CD4-positive, alpha-beta T cell treated with Interleukin-4 for 4 hours (primary cell): Measurements from ENCODE around the gene ZDHHC8.
A peak's percentile ranks its signal among the peaks of the same experiment; 100 is the strongest.

ENCODE experiments used
- DNase-seq: peaks from one replicate; pipeline ENCODE4 v3.0.0-alpha.2; 2020

Gene ZDHHC8

GRCh38 chr22:20114506-20115475 is 16.8 kb upstream of the ZDHHC8 start:
- DNase-seq = no peak

GRCh38 chr22:20115691-20116375 is 15.8 kb upstream of the ZDHHC8 start, which contains the start of gene RANBP1:
TSS of gene RANBP1 (plus strand) at chr22:20116104. CDS start at chr22:20116185, 81 bp downstream.
- DNase-seq = no peak

GRCh38 chr22:20116376-20116950 is 15.1 kb upstream of the ZDHHC8 start:
- no peak for DNase-seq

GRCh38 chr22:20116951-20117632 is 14.5 kb upstream of the ZDHHC8 start, which contains the start of gene TRMT2A:
TSS of gene TRMT2A (minus strand) at chr22:20117226. CDS start at chr22:20116906, 320 bp downstream.
- peak; percentile 98 for DNase-seq

- peak; percentile 34 for DNase-seq
Measured at GRCh38 chr22:20117633-20118299, 13.8 kb upstream of the ZDHHC8 start.

GRCh38 chr22:20118300-20119020 is 13.1 kb upstream of the ZDHHC8 start:
- DNase-seq = no peak

GRCh38 chr22:20121856-20122415 is 9.7 kb upstream of the ZDHHC8 start:
- DNase-seq = no peak

- DNase-seq = no peak
Measured at GRCh38 chr22:20123366-20124082, 8.1 kb upstream of the ZDHHC8 start.

GRCh38 chr22:20124083-20124787 is 7.4 kb upstream of the ZDHHC8 start:
- no peak for DNase-seq

GRCh38 chr22:20125201-20126174 is 6.1 kb upstream of the ZDHHC8 start:
- no peak for DNase-seq

GRCh38 chr22:20126284-20127029 is 5.1 kb upstream of the ZDHHC8 start:
- no peak for DNase-seq

GRCh38 chr22:20127318-20127868 is 4.2 kb upstream of the ZDHHC8 start:
- no peak for DNase-seq

- DNase-seq = no peak
Measured at GRCh38 chr22:20127869-20128618, 3.6 kb upstream of the ZDHHC8 start.

- DNase-seq = no peak
Measured at GRCh38 chr22:20128619-20128901, 3.0 kb upstream of the ZDHHC8 start.

GRCh38 chr22:20128902-20129746 is 2.5 kb upstream of the ZDHHC8 start:
- DNase-seq = peak; percentile 48

- DNase-seq = no peak
Measured at GRCh38 chr22:20129747-20130014, 1.9 kb upstream of the ZDHHC8 start.
